Measurements from ENCODE around the gene CELSR3.

The CELSR3 gene

GRCh38 chr3:48631516-48632448 lies 30.9 kb downstream of the CELSR3 start:
- DNase-seq = no peak

DNA sequence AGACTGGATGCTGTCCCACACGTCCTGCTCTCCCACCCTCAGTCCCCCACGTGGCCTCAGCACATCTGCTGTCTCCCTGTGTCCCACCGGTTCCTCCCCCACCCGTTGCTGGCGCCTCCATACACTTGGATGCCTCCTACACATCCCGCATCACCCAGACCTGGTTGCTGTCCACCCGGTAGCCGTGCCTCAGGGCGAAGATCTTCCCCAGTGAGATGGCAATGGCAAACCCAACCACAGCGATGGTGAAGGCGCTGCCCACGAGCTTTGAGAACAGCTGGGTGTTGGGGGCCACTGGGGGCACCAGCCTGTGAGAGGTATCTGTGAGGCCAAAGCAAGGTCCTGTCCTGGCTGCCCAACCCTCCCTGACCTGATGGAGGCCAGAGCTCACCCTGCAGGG lies 31.9 kb downstream of the CELSR3 start:
- DNase-seq = no peak

GRCh38 chr3:48630407-48630806 lies 32.3 kb downstream of the CELSR3 start:
- peak; percentile 4 for DNase-seq

- no peak for DNase-seq
Observed at GRCh38 chr3:48629894-48630293, 32.8 kb downstream of the CELSR3 start.

GRCh38 chr3:48628277-48629017 lies 34.2 kb downstream of the CELSR3 start:
- no peak for DNase-seq

DNA sequence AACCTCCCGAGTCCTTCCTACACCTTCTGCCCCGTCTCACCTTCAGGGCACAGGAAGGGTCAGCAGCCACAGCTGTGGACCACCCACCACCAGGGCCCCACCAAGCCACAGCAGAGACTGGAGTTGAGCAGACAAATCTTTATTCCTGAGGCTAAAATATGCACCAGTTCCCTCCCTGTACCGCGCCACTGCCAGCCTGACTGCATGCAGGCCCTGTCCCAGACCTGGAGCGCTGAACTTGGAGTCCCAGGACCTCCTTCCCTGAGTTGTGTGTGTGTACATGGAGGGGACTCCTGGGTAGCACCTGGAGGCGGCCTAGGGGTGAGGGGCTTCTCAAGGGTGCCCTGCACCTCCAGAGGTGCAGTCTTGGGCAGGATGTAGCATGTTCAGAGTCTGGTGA lies 37.1 kb downstream of the CELSR3 start:
- no peak for DNase-seq

DNA sequence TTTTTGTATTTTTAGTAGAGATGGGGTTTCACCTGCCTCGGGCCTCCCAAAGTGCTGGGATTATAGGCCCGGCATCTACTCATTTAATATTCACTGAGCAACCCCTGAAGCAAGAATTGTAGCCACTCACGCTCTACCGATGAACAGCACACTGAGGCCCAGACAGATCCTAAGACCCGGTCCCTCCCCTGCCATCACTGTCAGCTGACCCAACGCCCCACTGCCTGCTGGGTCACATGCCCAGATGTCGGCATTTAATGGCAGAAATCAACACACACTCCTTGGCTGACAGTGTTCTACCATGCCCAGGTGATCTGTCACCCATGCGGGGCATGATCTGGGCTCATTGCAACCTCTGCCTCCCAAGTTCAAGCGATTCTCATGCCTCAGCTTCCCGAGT lies 37.9 kb downstream of the CELSR3 start:
- DNase-seq = no peak

DNA sequence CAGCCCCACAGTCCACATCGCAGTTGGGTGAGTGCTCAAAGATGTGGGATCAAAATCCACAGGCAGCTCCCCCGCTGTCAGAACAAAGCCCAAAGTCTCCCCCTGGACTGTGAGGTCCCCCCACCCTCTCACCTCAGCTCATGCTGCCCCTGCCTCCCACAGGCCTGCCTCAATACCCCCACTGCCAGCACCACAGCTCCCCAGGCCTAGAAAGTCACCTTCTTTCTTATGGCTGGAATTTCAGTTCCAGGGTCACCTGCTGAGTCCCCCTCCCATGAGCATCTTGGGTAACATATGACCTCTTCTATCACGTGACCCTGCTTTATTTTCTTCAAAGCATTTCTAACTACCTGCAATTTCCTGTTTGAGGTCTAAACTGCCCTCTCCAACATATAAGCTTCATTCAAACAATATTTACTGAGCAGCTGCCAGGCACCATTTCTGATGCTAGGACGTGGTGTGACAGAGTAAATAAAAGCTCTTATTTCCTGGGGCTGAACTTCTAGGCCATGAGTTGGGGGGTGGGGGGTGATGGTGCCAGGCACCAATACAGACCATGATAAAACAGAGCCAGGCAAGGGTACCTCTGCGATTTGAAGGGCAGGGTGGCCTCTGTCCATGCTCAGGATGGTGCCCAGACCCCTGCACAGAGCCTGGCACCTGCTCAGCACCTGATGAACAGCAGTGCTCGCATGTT lies 38.7 kb downstream of the CELSR3 start:
- no peak for DNase-seq

- DNase-seq = no peak
Observed at GRCh38 chr3:48621461-48621869, 41.2 kb downstream of the CELSR3 start, which contains the start of gene TMEM89. TMEM89 (minus strand) TSS chr3:48621769; CDS start chr3:48621756, 13 bp downstream.

GRCh38 chr3:48619541-48620524 lies 42.9 kb downstream of the CELSR3 start:
- no peak for DNase-seq

- no peak for DNase-seq
Observed at GRCh38 chr3:48617559-48617958, 45.1 kb downstream of the CELSR3 start.

- no peak for DNase-seq
Observed at GRCh38 chr3:48614044-48614443, 48.6 kb downstream of the CELSR3 start.

- DNase-seq = no peak
Observed at GRCh38 chr3:48612309-48612708, 50.4 kb downstream of the CELSR3 start.

GRCh38 chr3:48609088-48610005 lies 53.3 kb downstream of the CELSR3 start, which contains the start of gene UQCRC1:
UQCRC1 (minus strand) TSS chr3:48609646; CDS start chr3:48609620, 26 bp downstream.
- peak; percentile 94 for DNase-seq

DNA sequence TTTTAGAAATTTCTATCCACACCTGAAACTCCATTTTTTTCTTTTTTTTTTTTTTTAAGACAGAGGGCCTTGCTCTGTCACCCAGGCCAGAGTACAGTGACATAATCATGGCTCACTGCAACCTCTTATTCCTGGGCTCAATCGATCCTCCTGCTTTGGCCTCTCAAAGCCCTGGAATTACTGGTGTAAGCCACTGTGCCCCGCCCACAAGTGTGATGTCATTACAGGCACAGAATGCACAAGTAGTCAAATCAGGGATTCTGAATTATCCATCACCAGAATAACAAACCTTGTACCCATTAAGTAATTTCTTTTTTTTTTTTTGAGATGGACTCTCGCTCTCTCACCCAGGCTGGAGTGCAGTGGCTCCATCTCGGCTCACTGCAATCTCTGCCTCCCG lies 55.2 kb downstream of the CELSR3 start:
- DNase-seq = no peak

DNA sequence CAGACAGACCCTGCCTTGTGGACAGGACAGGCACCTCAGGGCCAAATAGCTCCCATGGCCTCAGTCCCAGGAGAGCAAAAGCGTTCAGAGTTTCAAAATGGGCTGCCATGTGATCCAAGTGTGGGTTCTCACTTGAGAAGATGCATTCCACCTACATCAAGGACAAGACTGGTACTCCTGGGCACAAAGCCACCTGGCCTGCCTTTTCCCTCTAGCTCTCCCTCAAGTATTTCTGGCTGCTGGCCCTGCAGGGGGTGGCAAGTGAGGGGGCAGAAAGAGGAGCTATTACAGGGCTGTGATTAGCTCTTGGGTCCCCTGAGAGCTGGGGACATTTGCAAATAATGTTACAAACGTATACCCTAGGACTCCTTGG lies 61.1 kb downstream of the CELSR3 start:
- no peak for DNase-seq

DNA sequence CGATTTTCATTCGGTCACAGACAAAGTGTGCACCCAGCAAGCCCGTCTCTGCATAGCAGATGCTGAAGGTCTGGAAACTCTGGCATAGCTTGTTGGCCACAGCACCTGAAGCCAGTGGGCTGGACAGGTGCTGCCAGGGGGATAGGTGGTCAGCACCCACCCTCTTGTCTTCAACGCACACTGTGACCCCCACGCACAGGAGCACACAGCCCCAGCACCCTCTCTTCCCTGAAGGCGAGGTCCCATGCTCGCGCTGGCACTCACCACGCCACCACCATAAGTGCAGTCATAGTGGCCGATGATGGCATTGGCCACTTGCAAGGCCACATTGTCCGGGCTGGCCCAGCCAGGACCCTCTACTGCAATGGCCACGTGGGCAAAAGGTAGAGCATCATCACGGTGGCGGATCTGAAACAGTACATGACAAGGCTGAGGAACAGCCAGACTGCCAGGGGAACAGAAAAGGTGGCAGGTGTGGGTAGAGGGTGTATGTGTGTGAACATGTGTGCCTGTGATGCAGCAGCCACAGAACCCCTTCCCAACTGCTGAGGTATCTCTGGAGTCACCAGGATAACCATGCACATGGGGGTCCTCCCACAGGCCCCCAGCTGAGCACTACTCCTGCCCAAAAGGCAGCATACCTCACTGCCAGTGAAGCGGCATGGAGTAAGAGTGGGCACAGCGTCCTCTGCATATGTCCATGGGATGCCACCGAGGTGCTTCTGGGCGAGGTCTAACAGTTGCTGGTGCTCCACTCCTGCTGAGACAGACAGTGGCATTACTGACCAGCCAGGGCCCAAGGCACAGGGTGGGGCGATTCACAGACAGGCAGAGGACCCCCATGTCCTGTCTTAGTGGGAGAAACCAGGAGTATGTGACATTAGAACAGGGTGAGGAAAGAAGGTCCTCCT lies 61.7 kb downstream of the CELSR3 start:
- DNase-seq = no peak

DNA sequence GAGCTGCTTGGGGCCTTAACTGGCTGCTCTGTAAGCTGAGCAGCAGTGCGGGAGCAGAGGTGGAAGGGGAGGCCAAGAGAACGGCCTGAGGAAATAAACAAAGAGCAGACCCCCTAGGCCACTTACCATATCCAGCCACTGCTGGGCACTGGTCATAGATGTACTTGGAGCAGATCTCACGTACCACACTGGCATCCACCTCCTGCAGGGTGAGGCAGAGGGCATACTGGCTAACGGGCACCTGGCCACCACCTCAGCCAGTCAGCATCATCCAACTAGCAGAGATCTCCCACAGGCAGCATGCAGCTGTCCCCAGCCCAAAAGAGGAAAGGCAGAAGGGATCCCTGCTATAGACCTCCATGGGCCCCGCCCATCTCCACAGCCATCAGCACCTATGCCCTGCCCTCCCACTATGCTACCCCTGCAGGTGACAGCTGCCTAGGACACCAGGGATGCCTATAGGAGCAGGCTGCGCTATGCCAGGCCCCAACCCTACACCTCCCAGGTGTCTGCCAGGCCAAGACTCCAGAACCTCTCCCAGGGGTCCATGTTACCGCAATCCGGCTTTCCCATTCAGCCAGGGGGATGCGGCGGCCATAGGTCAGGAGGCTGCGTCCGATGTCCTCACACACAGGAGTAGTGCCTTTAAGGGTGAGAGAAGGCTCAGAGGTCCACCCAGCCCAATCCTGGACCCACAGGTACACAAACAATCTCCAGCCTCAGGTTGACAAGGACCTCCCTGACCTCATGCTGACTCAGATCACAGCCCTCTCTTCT lies 63.0 kb downstream of the CELSR3 start:
- DNase-seq = no peak

DNA sequence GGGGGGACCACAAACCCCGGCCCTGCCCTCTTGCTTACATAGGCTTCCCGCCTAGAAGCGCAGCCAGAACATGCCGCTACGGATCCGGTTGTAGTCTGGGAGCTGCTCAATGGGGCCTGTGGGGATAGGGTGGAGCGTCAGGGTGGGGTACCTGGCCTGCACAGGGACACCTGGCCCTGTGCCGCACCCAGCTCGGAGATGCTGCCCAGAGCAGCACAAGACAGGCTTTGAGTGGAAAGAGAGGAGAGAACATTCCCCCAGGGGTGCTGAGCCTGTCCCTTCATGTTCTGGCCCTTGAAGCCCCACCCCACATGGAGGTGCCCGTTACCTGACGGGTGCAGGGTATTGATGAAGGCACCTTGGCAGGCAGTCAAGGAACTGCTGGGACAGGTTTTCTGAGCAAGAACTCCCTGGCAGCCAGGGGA lies 63.6 kb downstream of the CELSR3 start:
- DNase-seq = no peak

Data from left hindlimb (tissue), 1 donor.